ENCODE results near the gene JAKMIP2.
"Not testable (repeated sequence)": the region's sequence is repeated elsewhere in the genome, so short reads cannot be mapped to it uniquely, and the experiment has no call there.

Gene JAKMIP2

GRCh38 chr5:147635882-147636728 lies 146.4 kb downstream of the JAKMIP2 start:
- no peak for TF ChIP-seq CTCF (IDR thresholded peaks at IDR 0.05; ENCODE audit: insufficient read depth, low read depth, low read length, missing control alignments)
- no peak overlapping the region for H3K4me3 ChIP-seq (ENCODE audit: low read depth, low read length)
- DNase-seq (ENCODE audit: low read depth), result no peak

DNA sequence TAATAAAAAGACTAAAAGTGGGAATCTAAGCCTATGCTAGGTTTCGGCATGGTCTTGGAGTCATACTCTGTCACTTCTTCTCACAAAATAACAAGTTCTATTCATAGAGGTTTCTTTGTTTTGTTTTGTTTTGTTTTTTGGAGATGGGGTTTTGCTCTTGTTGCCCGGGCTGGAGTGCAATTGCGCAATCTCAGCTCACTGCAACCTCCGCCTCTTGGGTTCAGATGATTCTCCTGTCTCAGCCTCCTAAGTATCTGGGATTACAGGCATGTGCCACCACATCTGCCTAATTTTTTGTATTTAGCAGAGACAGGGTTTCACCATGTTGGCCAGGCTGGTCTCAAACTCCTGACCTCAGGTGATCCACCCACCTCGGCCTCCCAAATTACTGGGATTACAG lies 147.1 kb downstream of the JAKMIP2 start:
- not testable (repeated sequence) for H3K4me3 ChIP-seq (ENCODE audit: low read depth, low read length); DNase-seq (ENCODE audit: low read depth)

- TF ChIP-seq CTCF (IDR thresholded peaks at IDR 0.05; ENCODE audit: insufficient read depth, low read depth, low read length, missing control alignments), result no peak
- no peak overlapping the region for H3K4me3 ChIP-seq (ENCODE audit: low read depth, low read length)
- no peak for DNase-seq (ENCODE audit: low read depth)
These were observed 149.4 kb downstream of the JAKMIP2 start for GRCh38 chr5:147633173-147633572.

DNA sequence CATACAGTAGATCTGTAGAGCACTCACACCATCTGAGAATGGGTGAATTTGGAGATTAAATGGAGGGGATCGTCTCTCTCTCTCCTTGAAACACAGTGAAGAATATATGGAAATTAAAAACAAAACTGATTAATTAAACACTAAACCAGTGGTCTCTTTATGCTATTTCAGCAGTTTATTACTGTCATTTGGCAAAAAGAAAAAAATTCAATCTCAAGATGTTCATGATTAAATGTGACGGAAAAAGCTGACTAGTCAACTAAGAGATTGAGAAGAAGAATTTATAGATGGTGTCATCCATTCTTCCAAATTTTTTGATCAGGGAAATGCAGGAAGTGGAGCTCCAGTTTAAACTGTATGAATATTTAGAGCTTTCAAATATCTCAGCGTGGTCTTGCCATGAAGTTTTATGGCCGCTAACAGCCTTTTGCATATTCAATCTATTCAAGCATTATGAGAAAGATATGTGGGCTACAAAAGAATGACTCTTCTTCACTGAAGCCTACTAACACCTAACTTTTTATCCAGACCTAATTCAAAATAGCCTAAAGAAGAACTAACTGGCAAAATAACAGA lies 151.0 kb downstream of the JAKMIP2 start:
- no peak overlapping the region for H3K4me3 ChIP-seq (ENCODE audit: low read depth, low read length)
- no peak for DNase-seq (ENCODE audit: low read depth)
- no peak for TF ChIP-seq CTCF (IDR thresholded peaks at IDR 0.05; ENCODE audit: insufficient read depth, low read depth, low read length, missing control alignments)

DNA sequence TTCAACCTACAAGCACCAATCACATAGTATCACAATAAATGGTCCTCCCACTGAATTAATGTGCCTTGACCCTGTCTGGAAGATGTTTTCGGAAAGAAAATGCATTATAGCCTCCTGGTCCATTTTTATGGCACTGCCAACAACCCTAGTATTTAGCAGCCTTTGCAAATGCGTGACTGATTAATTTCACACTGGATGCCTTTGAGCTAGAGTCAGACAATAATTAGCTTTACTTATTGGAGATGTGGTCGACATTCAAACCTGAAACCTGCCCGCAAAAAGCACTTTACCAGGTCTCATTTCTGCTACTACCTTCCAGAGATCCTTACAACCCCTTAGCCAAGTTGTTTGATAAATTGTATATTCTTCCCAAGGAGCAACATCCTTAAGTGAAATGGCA lies 153.3 kb downstream of the JAKMIP2 start:
- no peak overlapping the region for H3K4me3 ChIP-seq (ENCODE audit: low read depth, low read length)
- no peak for DNase-seq (ENCODE audit: low read depth)
- TF ChIP-seq CTCF (IDR thresholded peaks at IDR 0.05; ENCODE audit: insufficient read depth, low read depth, low read length, missing control alignments), result no peak

DNA sequence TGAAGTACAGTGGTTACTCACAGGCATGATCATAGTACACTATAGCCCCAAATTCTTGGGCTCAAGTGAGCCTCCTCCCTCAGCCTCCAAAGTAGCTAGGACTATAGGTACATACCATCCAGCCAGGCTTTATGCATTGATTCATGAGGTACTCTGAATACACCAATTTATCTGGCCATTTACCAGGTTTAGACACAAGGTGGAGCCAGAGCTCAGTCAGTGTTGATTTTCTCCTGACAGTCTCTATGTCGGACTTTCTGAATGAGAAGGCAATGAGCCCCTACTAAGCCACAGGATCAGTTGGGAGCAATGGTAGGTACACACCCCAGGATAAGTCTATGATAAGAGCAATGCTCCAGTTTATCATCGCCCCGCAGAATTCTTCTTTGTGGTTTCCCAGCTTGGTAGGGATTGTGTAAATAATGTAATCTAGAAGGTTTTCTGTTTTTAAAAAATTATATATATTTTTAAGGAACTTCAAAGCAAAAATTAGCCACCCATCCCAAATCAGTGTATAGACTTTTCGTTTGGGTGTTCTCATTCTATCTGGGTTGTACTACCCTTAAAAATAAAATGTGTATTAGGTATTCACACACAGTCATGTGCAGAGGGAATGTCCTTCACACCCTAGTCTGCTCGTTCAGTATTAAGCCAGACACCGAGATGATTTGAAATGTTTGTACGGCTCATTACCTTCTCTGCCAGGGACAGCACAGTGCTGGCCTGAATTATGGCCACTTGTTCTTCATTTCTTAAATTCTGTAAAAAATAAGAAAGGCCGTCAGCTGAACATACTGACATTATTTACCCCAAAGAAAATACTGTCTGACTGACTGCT lies 154.3 kb downstream of the JAKMIP2 start:
- TF ChIP-seq CTCF (IDR thresholded peaks at IDR 0.05; ENCODE audit: insufficient read depth, low read depth, low read length, missing control alignments), result peak; percentile 72
- DNase-seq (ENCODE audit: low read depth), result peak; percentile 60
- H3K4me3 ChIP-seq (ENCODE audit: low read depth, low read length), result no peak overlapping the region

DNA sequence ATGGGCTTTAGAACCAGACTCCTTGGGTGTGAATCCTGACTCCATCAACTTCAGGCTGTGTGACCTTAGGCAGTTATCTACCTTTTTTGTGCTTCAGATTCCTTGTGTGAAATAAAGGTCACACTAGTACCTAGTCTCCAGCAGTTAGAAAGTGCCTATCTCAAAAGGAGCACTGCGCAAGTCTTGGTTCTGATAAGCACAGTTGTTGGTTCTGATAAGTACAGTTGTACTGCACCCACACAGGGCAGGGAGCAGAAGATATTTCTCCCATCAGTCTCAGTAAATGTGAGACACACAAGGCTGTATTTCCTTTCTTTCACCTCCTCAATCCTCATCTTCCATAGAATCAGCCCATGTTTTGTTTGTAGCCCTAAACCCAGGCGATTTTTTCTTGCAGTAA lies 156.1 kb downstream of the JAKMIP2 start:
- no peak overlapping the region for H3K4me3 ChIP-seq (ENCODE audit: low read depth, low read length)
- TF ChIP-seq CTCF (IDR thresholded peaks at IDR 0.05; ENCODE audit: insufficient read depth, low read depth, low read length, missing control alignments), result no peak
- no peak for DNase-seq (ENCODE audit: low read depth)
